Adrenal gland (tissue), 12 donors: ENCODE data around the gene LURAP1L. TPM values are rescaled to one million over a fixed set of nuclear protein-coding genes. Genes with fewer than 3 reads are reported as not detected.

Source experiments
- DNase-seq, 7 donors: peaks; one replicate each; pipeline ENCODE4 v3.0.0-alpha.2; 2019 to 2020
- H3K27ac ChIP-seq, 5 donors: fragments of 200-600 bp; sonication (generic) in 4 of 5; 1 replicate in 3 of 5; 2 replicates in 2 of 5; pipeline versions ENCODE4 v1.5.1 to v1.8.0; 2016 to 2020; ENCODE audit warnings: mild to moderate bottlenecking in 1 of 5
- H3K27me3 ChIP-seq: fragments of 200-600 bp; 2 replicates; pipeline ENCODE4 v1.8.0; 2021
- H3K36me3 ChIP-seq, 2 donors: fragments of 200-600 bp; replicated peaks in 1 of 2; 1 replicate in 1 of 2; 2 replicates in 1 of 2; pipeline versions ENCODE4 v1.5.1 to v1.8.0; 2018 to 2022
- H3K4me1 ChIP-seq, 2 donors: fragments of 200-600 bp; replicated peaks in 1 of 2; 1 replicate in 1 of 2; 2 replicates in 1 of 2; pipeline versions ENCODE4 v1.5.1 to v1.8.0; 2018 to 2021
- H3K4me3 ChIP-seq, 4 donors: fragments of 200-600 bp; sonication (generic) in 3 of 4; one replicate each; pipeline ENCODE4 v1.5.1; 2016 to 2018
- H3K9me3 ChIP-seq, 3 donors: fragments of 200-600 bp; sonication (generic) in 1 of 3; replicated peaks in 1 of 3; 1 replicate in 2 of 3; 2 replicates in 1 of 3; pipeline versions ENCODE4 v1.5.1 to v1.8.0; 2016 to 2021
- CTCF ChIP-seq, 6 experiments: fragments of 450-650 bp in 4 of 6; fragments of 200-600 bp in 2 of 6; sonication (generic) in 1 of 6; IDR thresholded peaks; 1 replicate in 5 of 6; 2 replicates in 1 of 6; pipeline versions ENCODE4 v1.5.1 to v1.8.0; 2016 to 2021; ENCODE audit warnings: antibody characterized with exemption in 6 of 6, mild to moderate bottlenecking in 2 of 6, moderate library complexity in 1 of 6
- POLR2A ChIP-seq, 2 donors: fragments of 450-650 bp; IDR thresholded peaks; one replicate each; pipeline ENCODE4 v1.6.1; 2017; ENCODE audit warnings: antibody characterized with exemption in 2 of 2, mild to moderate bottlenecking in 2 of 2, moderate library complexity in 1 of 2
- WGBS, 4 donors: extraction: QIAGEN DNeasy Blood & Tissue Kit in 2 of 4; methylation state at CpG; one replicate each; pipeline versions ENCODE4 v1.1.5 to v1.1.7; 2013 to 2017; 5-methylcytosine and 5-hydroxymethylcytosine counted together
- intact Hi-C, 2 donors: fragments of 100-400 bp; cut with DNase I; formaldehyde crosslinking; loops; one replicate each; pipeline versions ENCODE4 v1.14.1 to v1.15.0; 2022 to 2023
- polyA plus RNA-seq, 3 donors: library from polyadenylated mRNA; stranded (reverse); fragments of 200-250 nt in 2 of 3; fragments of 350-450 nt in 1 of 3; fragmentation: Illumina TruSeq in 1 of 3; extraction: RNeasy Lipid Tissue Mini Kit (QIAGEN cat#74804) in 1 of 3; gene quantifications; one replicate each; pipeline ENCODE4 v1.2.3, GENCODE V29; 2013 to 2014
- total RNA-seq, 9 donors: library from RNA; depleted of rRNA in 4 of 9; stranded (reverse); fragments of >200 nt in 4 of 9; fragments of 120-200 nt in 1 of 9; fragmentation: NEBNext Ultra II Directional in 1 of 9; extraction: Animal tissue kit (Norgen Biotek cat#: 25700) in 1 of 9; gene quantifications; one replicate each; pipeline versions ENCODE4 v1.1.0 to v1.2.4, GENCODE V29; 2013 to 2023
- donor health status: healthy with polysubstance abuse.
- donor health status: Bipolar disorder and iron deficiency.
- donor health status: DM: yes; HTN: yes; CAD: no.
- donor health status: DM: no; HTN: no; CAD: no.
- donor health status: DM: no; HTN: no; CAD: no.
- donor health status: DM: yes; HTN: yes; CAD: no.

The LURAP1L gene
- total and polyA plus RNA-seq, 12 donors: 5.3 to 29.0 (median 10.3) TPM

GRCh38 chr9:12739014-12739652, 35.7 kb upstream of the LURAP1L start:
- Histone ChIP-seq H3K27ac (no peak overlapping the region), H3K9me3 (no peaks in the 10 kb centered on the region), H3K4me3 (no peak overlapping the region), H3K4me1 (no peaks in the 10 kb centered on the region), H3K27me3 (no peaks in the 10 kb centered on the region), H3K36me3 (no peaks in the 10 kb centered on the region)
- TF ChIP-seq CTCF (IDR thresholded peaks at IDR 0.05): no peak
- DNase-seq: no peak
- intact Hi-C loops: no loop called here

GRCh38 chr9:12740845-12741244, 34.0 kb upstream of the LURAP1L start:
- H3K4me1 ChIP-seq: no peaks in the 10 kb centered on the region
- TF ChIP-seq CTCF (IDR thresholded peaks at IDR 0.05) (no peak), POLR2A (IDR thresholded peaks at IDR 0.05) (no peak)
- H3K27me3 ChIP-seq: no peaks in the 10 kb centered on the region
- DNase-seq: no peak
- no peak overlapping the region for H3K4me3 ChIP-seq
- 82 to 100% (median 91%) methylated on average over 2 of the region's 2 CpGs for WGBS, 4 donors
- intact Hi-C loops: no loop called here
- H3K27ac ChIP-seq: no peak overlapping the region
- no peaks in the 10 kb centered on the region for H3K36me3 ChIP-seq
- no peaks in the 10 kb centered on the region for H3K9me3 ChIP-seq

GRCh38 chr9:12748016-12748415, 26.8 kb upstream of the LURAP1L start:
- no peak overlapping the region for H3K27ac ChIP-seq
- no peak overlapping the region for H3K4me3 ChIP-seq
- no peaks in the 10 kb centered on the region for H3K27me3 ChIP-seq
- H3K36me3 ChIP-seq: no peaks in the 10 kb centered on the region
- no peak for DNase-seq
- no peaks in the 10 kb centered on the region for H3K4me1 ChIP-seq
- H3K9me3 ChIP-seq: no peaks in the 10 kb centered on the region
- TF ChIP-seq POLR2A (IDR thresholded peaks at IDR 0.05): no peak
- TF ChIP-seq CTCF (IDR thresholded peaks at IDR 0.05): no peak
- intact Hi-C loops: no loop called here
- WGBS, 4 donors: 88 to 92% (median 89%) methylated on average over 1 of the region's 1 CpG

- Histone ChIP-seq H3K4me3 (no peak overlapping the region), H3K9me3 (no peaks in the 10 kb centered on the region), H3K27ac (no peak overlapping the region), H3K4me1 (no peaks in the 10 kb centered on the region), H3K36me3 (no peaks in the 10 kb centered on the region), H3K27me3 (no peaks in the 10 kb centered on the region)
- no peak for DNase-seq
- intact Hi-C loops: no loop called here
- TF ChIP-seq POLR2A (IDR thresholded peaks at IDR 0.05): no peak
These were observed 25.9 kb upstream of the LURAP1L start for GRCh38 chr9:12748954-12749353.

GRCh38 chr9:12753931-12754330, 20.9 kb upstream of the LURAP1L start:
- H3K4me3 ChIP-seq: no peak overlapping the region
- H3K27ac ChIP-seq: no peak overlapping the region
- 67 to 83% (median 74%) methylated on average over 3 of the region's 3 CpGs for WGBS, 4 donors

More at GRCh38 chr9:12753931-12754330, 20.9 kb upstream of the LURAP1L start:
- no peaks in the 10 kb centered on the region for H3K9me3 ChIP-seq
- no peak for DNase-seq
- intact Hi-C loops: no loop called here
- H3K27me3 ChIP-seq: no peaks in the 10 kb centered on the region
- no peaks in the 10 kb centered on the region for H3K4me1 ChIP-seq
- H3K36me3 ChIP-seq: no peaks in the 10 kb centered on the region
- TF ChIP-seq CTCF (IDR thresholded peaks at IDR 0.05) (no peak), POLR2A (IDR thresholded peaks at IDR 0.05) (no peak)
